Panc1 (cell line): ENCODE results near the gene SNRNP48. TPM values are rescaled to one million over a fixed set of nuclear protein-coding genes. Genes with fewer than 3 reads are reported as not detected.

Experiments
- ATAC-seq: fragments of 200-7000 bp; cut with Tn5 transposase; 2 replicates; pipeline ENCODE4 v1.9.1; 2020; ENCODE audit warnings: mild to moderate bottlenecking, moderate library complexity
- BruUV-seq: library from RNA; stranded (reverse); fragments of 400-500 nt; replicated peaks from 2 replicates; lab custom pipeline; 2021; lab: Mats Ljungman, UMichigan
- CTCF ChIA-PET: fragments of 300-600 bp; sonication (Branson Sonifier 250); formaldehyde crosslinking; loops from one replicate; lab custom pipeline; 2022; ENCODE audit warnings: antibody characterized with exemption; lab: Charles Lee
- POLR2A ChIA-PET: fragments of 300-600 bp; sonication (Branson Sonifier 250); formaldehyde crosslinking; loops from one replicate; lab custom pipeline; 2022; ENCODE audit warnings: antibody characterized with exemption; lab: Charles Lee
- DNase-seq: peaks from one replicate; pipeline ENCODE4 v3.0.0-alpha.2; 2010; ENCODE audit warnings: low read depth, low spot score
- H3K27ac ChIP-seq: 2 replicates; pipeline ENCODE4 v1.5.1; 2011; ENCODE audit warnings: mild to moderate bottlenecking, low read length, inconsistent platforms
- H3K27me3 ChIP-seq: fragments of 200-500 bp; sonication (Bioruptor generic); 2 replicates; pipeline ENCODE4 v1.6.0; 2014; ENCODE audit warnings: low read length, inconsistent platforms; ENCODE audit not compliant: control insufficient read depth, insufficient read depth
- H3K36me3 ChIP-seq: fragments of 200-500 bp; sonication (Bioruptor generic); 2 replicates; pipeline ENCODE4 v1.5.1; 2014; ENCODE audit warnings: inconsistent platforms, mild to moderate bottlenecking, low read length, moderate library complexity; ENCODE audit not compliant: control insufficient read depth, insufficient read depth
- H3K4me1 ChIP-seq: 2 replicates; pipeline ENCODE4 v1.5.1; 2011; ENCODE audit warnings: inconsistent platforms, mild to moderate bottlenecking, low read length, moderate library complexity; ENCODE audit not compliant: control insufficient read depth, insufficient read depth
- H3K4me3 ChIP-seq, 2 experiments: 2 replicates each; pipeline ENCODE4 v1.5.1; 2011 to 2012; ENCODE audit warnings: low read depth in 2 of 2, low read length in 2 of 2, mild to moderate bottlenecking in 2 of 2, inconsistent platforms in 1 of 2, moderate library complexity in 1 of 2
- H3K9me3 ChIP-seq: fragments of 200-500 bp; sonication (Bioruptor generic); 2 replicates; pipeline ENCODE4 v1.5.1; 2014; ENCODE audit warnings: low read depth, mild to moderate bottlenecking, inconsistent platforms, low read length, moderate library complexity; ENCODE audit not compliant: control insufficient read depth, insufficient read depth
- CTCF ChIP-seq: fragments of 450-650 bp; IDR thresholded peaks from 2 replicates; pipeline ENCODE4 v1.5.1; 2017; ENCODE audit warnings: mild to moderate bottlenecking
- POLR2AphosphoS5 ChIP-seq: IDR thresholded peaks from 2 replicates; pipeline ENCODE4 v1.6.1; 2012; ENCODE audit warnings: mild to moderate bottlenecking, low read depth, low read length, moderate library complexity
- REST ChIP-seq, 2 experiments: IDR thresholded peaks; 2 replicates each; pipeline ENCODE4 v1.6.1; 2011 to 2012; ENCODE audit warnings: low read depth in 2 of 2, control low read depth in 1 of 2, low read length in 1 of 2, mild to moderate bottlenecking in 1 of 2, moderate library complexity in 1 of 2; ENCODE audit not compliant: insufficient read depth in 1 of 2
- SIN3A ChIP-seq: IDR thresholded peaks from 2 replicates; pipeline ENCODE4 v1.6.1; 2012; ENCODE audit warnings: low read depth, mild to moderate bottlenecking, low read length, moderate library complexity, borderline replicate concordance; ENCODE audit not compliant: insufficient read depth
- TCF7L2 ChIP-seq: IDR thresholded peaks from 2 replicates; pipeline ENCODE4 v1.6.1; 2011; ENCODE audit warnings: mild to moderate bottlenecking, low read depth, low read length, inconsistent platforms
- in situ Hi-C: cut with HindIII; loops from 2 replicates; pipeline ENCODE4 v1.10.0; 2016; ENCODE audit warnings: low sequenced_read_pairs, low pct_unique_long_range_greater_than_20kb
- intact Hi-C: fragments of 100-400 bp; cut with micrococcal nuclease; formaldehyde crosslinking; loops from one replicate; pipeline ENCODE4 v1.10.0; 2022; ENCODE audit not compliant: unreplicated experiment
- total RNA-seq: library from RNA; stranded (reverse); gene quantifications from one replicate; pipeline ENCODE4 v1.2.1, GENCODE V29; 2021; ENCODE audit not compliant: unreplicated experiment

Gene SNRNP48
- total RNA-seq, 1 experiment from 2014 or later = 10.7 TPM

GRCh38 chr6:7640607-7641577, 50.9 kb downstream of the SNRNP48 start:
- Histone ChIP-seq H3K36me3 (no peaks in the 10 kb centered on the region), H3K27ac (no peak overlapping the region; the same call in 1 of the 2 replicates), H3K4me1 (no peaks in the 10 kb centered on the region), H3K4me3 (no peak overlapping the region), H3K9me3 (no peaks in the 10 kb centered on the region; the same call in 1 of the 2 replicates), H3K27me3 (no peaks in the 10 kb centered on the region)
- intact Hi-C loops = no loop called here
- TF ChIP-seq CTCF = no peak
- no peak for TF ChIP-seq REST (IDR thresholded peaks at IDR 0.05; ENCODE audit: insufficient read depth in 1 of 2, low read depth in 2 of 2, low read length in 1 of 2)
- TF ChIP-seq SIN3A = no peak
- TF ChIP-seq POLR2AphosphoS5 = no peak
- TF ChIP-seq TCF7L2 = no peak
- peak; percentile 89 for ATAC-seq
- ChIA-PET CTCF (interaction anchor here (0.5 kb wide), 1 partner anchor 53 kb away, joined by 4 read pairs; no protein-coding TSS in a partner anchor), POLR2A (interaction anchor here (0.7 kb wide), 1 partner anchor 369 kb away, joined by 8 read pairs; no protein-coding TSS in a partner anchor)
- in situ Hi-C loops = no loop called here
- no TSS peak for BruUV-seq
- no peak for DNase-seq

GRCh38 chr6:7642791-7643190, 52.8 kb downstream of the SNRNP48 start:
- H3K27me3 ChIP-seq = no peaks in the 10 kb centered on the region
- in situ Hi-C loops (no loop called here), intact Hi-C loops (no loop called here)
- no TSS peak for BruUV-seq
- TF ChIP-seq REST (IDR thresholded peaks at IDR 0.05; ENCODE audit: insufficient read depth in 1 of 2, low read depth in 2 of 2, low read length in 1 of 2) = no peak
- no peak overlapping the region for H3K27ac ChIP-seq
- ATAC-seq = no peak
- H3K9me3 ChIP-seq = no peaks in the 10 kb centered on the region; the same call in 1 of the 2 replicates
- DNase-seq = no peak
- H3K4me3 ChIP-seq = no peak overlapping the region
- no peaks in the 10 kb centered on the region for H3K36me3 ChIP-seq
- POLR2A ChIA-PET = no interaction called here
- CTCF ChIA-PET = interaction anchor here (0.6 kb wide), 1 partner anchor 359 kb away, joined by 4 read pairs; no protein-coding TSS in a partner anchor
- H3K4me1 ChIP-seq = no peaks in the 10 kb centered on the region
